Panc1 (cell line): Measurements from ENCODE around the gene SRSF4. TPM values are rescaled to one million over a fixed set of nuclear protein-coding genes. Genes with fewer than 3 reads are reported as not detected.

Experiments used
- ATAC-seq: fragments of 200-7000 bp; cut with Tn5 transposase; 2 replicates; pipeline ENCODE4 v1.9.1; 2020; ENCODE audit warnings: mild to moderate bottlenecking, moderate library complexity
- BruUV-seq: library from RNA; stranded (reverse); fragments of 400-500 nt; replicated peaks from 2 replicates; lab custom pipeline; 2021; lab: Mats Ljungman, UMichigan
- CTCF ChIA-PET: fragments of 300-600 bp; sonication (Branson Sonifier 250); formaldehyde crosslinking; loops from one replicate; lab custom pipeline; 2022; ENCODE audit warnings: antibody characterized with exemption; lab: Charles Lee
- POLR2A ChIA-PET: fragments of 300-600 bp; sonication (Branson Sonifier 250); formaldehyde crosslinking; loops from one replicate; lab custom pipeline; 2022; ENCODE audit warnings: antibody characterized with exemption; lab: Charles Lee
- DNase-seq: peaks from one replicate; pipeline ENCODE4 v3.0.0-alpha.2; 2010; ENCODE audit warnings: low read depth, low spot score
- H3K27ac ChIP-seq: 2 replicates; pipeline ENCODE4 v1.5.1; 2011; ENCODE audit warnings: mild to moderate bottlenecking, low read length, inconsistent platforms
- H3K27me3 ChIP-seq: fragments of 200-500 bp; sonication (Bioruptor generic); 2 replicates; pipeline ENCODE4 v1.6.0; 2014; ENCODE audit warnings: low read length, inconsistent platforms; ENCODE audit not compliant: control insufficient read depth, insufficient read depth
- H3K36me3 ChIP-seq: fragments of 200-500 bp; sonication (Bioruptor generic); 2 replicates; pipeline ENCODE4 v1.5.1; 2014; ENCODE audit warnings: inconsistent platforms, mild to moderate bottlenecking, low read length, moderate library complexity; ENCODE audit not compliant: control insufficient read depth, insufficient read depth
- H3K4me1 ChIP-seq: 2 replicates; pipeline ENCODE4 v1.5.1; 2011; ENCODE audit warnings: inconsistent platforms, mild to moderate bottlenecking, low read length, moderate library complexity; ENCODE audit not compliant: control insufficient read depth, insufficient read depth
- H3K4me3 ChIP-seq, 2 experiments: 2 replicates each; pipeline ENCODE4 v1.5.1; 2011 to 2012; ENCODE audit warnings: low read depth in 2 of 2, low read length in 2 of 2, mild to moderate bottlenecking in 2 of 2, inconsistent platforms in 1 of 2, moderate library complexity in 1 of 2
- H3K9me3 ChIP-seq: fragments of 200-500 bp; sonication (Bioruptor generic); 2 replicates; pipeline ENCODE4 v1.5.1; 2014; ENCODE audit warnings: low read depth, mild to moderate bottlenecking, inconsistent platforms, low read length, moderate library complexity; ENCODE audit not compliant: control insufficient read depth, insufficient read depth
- CTCF ChIP-seq: fragments of 450-650 bp; IDR thresholded peaks from 2 replicates; pipeline ENCODE4 v1.5.1; 2017; ENCODE audit warnings: mild to moderate bottlenecking
- POLR2AphosphoS5 ChIP-seq: IDR thresholded peaks from 2 replicates; pipeline ENCODE4 v1.6.1; 2012; ENCODE audit warnings: mild to moderate bottlenecking, low read depth, low read length, moderate library complexity
- SIN3A ChIP-seq: IDR thresholded peaks from 2 replicates; pipeline ENCODE4 v1.6.1; 2012; ENCODE audit warnings: low read depth, mild to moderate bottlenecking, low read length, moderate library complexity, borderline replicate concordance; ENCODE audit not compliant: insufficient read depth
- TCF7L2 ChIP-seq: IDR thresholded peaks from 2 replicates; pipeline ENCODE4 v1.6.1; 2011; ENCODE audit warnings: mild to moderate bottlenecking, low read depth, low read length, inconsistent platforms
- in situ Hi-C: cut with HindIII; loops from 2 replicates; pipeline ENCODE4 v1.10.0; 2016; ENCODE audit warnings: low sequenced_read_pairs, low pct_unique_long_range_greater_than_20kb
- intact Hi-C: fragments of 100-400 bp; cut with micrococcal nuclease; formaldehyde crosslinking; loops from one replicate; pipeline ENCODE4 v1.10.0; 2022; ENCODE audit not compliant: unreplicated experiment
- total RNA-seq: library from RNA; stranded (reverse); gene quantifications from one replicate; pipeline ENCODE4 v1.2.1, GENCODE V29; 2021; ENCODE audit not compliant: unreplicated experiment
- TF ChIP-seq, protein P1 (sequence below), 2 experiments: IDR thresholded peaks; 2 replicates each; pipeline ENCODE4 v1.6.1; 2011 to 2012; ENCODE audit warnings: low read depth in 2 of 2, control low read depth in 1 of 2, low read length in 1 of 2, mild to moderate bottlenecking in 1 of 2, moderate library complexity in 1 of 2; ENCODE audit not compliant: insufficient read depth in 1 of 2

Gene SRSF4
- total RNA-seq, 1 experiment from 2014 or later: 77.5 TPM

DNA sequence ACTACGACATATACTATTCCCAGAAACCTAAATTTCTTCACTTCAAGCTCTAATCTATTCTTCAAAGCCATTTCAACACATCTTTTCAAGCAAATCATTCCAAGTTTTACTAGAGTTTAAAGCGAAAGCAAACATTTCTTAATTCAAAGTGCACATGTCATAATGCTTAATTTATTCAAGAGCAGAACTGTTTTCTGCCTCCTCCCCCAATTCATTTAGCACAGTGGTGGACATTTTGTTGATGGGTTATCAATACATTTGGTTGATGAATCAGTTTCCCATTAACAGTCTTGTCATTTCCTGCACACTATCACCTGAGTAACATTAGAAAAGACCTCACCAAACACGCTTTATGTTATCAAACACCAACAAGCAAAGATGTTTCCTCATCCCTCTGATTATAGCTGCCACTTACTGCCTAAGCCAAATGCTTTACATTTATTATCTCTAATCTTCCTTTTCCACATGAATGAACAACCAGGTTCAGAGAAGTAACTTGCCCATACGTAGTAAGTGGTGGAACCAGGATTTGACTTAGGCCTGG is 2.0 kb downstream of the SRSF4 start:
- Histone ChIP-seq H3K36me3 (peaks cover 8% of the 10 kb centered on the region), H3K9me3 (no peaks in the 10 kb centered on the region), H3K27me3 (no peaks in the 10 kb centered on the region), H3K27ac (peak overlapping the region; percentile 94), H3K4me3 (peak overlapping the region; percentile 77 to 99), H3K4me1 (peaks cover 12% of the 10 kb centered on the region)
- TF ChIP-seq TCF7L2: no peak
- no peak for TF ChIP-seq SIN3A
- TF ChIP-seq CTCF: no peak
- TF ChIP-seq, protein P1, sequence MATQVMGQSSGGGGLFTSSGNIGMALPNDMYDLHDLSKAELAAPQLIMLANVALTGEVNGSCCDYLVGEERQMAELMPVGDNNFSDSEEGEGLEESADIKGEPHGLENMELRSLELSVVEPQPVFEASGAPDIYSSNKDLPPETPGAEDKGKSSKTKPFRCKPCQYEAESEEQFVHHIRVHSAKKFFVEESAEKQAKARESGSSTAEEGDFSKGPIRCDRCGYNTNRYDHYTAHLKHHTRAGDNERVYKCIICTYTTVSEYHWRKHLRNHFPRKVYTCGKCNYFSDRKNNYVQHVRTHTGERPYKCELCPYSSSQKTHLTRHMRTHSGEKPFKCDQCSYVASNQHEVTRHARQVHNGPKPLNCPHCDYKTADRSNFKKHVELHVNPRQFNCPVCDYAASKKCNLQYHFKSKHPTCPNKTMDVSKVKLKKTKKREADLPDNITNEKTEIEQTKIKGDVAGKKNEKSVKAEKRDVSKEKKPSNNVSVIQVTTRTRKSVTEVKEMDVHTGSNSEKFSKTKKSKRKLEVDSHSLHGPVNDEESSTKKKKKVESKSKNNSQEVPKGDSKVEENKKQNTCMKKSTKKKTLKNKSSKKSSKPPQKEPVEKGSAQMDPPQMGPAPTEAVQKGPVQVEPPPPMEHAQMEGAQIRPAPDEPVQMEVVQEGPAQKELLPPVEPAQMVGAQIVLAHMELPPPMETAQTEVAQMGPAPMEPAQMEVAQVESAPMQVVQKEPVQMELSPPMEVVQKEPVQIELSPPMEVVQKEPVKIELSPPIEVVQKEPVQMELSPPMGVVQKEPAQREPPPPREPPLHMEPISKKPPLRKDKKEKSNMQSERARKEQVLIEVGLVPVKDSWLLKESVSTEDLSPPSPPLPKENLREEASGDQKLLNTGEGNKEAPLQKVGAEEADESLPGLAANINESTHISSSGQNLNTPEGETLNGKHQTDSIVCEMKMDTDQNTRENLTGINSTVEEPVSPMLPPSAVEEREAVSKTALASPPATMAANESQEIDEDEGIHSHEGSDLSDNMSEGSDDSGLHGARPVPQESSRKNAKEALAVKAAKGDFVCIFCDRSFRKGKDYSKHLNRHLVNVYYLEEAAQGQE (IDR thresholded peaks at IDR 0.05; ENCODE audit: insufficient read depth in 1 of 2, low read depth in 2 of 2, low read length in 1 of 2): no peak
- TF ChIP-seq POLR2AphosphoS5: no peak
- ATAC-seq (no peak), DNase-seq (no peak)
- TSS peak; percentile 74 for BruUV-seq
- ChIA-PET POLR2A (no interaction called here), CTCF (no interaction called here)
- intact Hi-C loops: no loop called here
- in situ Hi-C loops: no loop called here

- Histone ChIP-seq H3K9me3 (no peaks in the 10 kb centered on the region), H3K36me3 (peaks cover 8% of the 10 kb centered on the region), H3K4me3 (no peak overlapping the region), H3K27me3 (no peaks in the 10 kb centered on the region), H3K27ac (no peak overlapping the region), H3K4me1 (peaks cover 9% of the 10 kb centered on the region)
- CTCF ChIA-PET: no interaction called here
- intact Hi-C loops: no loop called here
- DNase-seq (no peak), ATAC-seq (no peak)
- POLR2A ChIA-PET: no interaction called here
- BruUV-seq: no TSS peak
- in situ Hi-C loops: no loop called here
- TF ChIP-seq CTCF: no peak
- TF ChIP-seq, protein P1 (IDR thresholded peaks at IDR 0.05; ENCODE audit: insufficient read depth in 1 of 2, low read depth in 2 of 2, low read length in 1 of 2): no peak
- no peak for TF ChIP-seq POLR2AphosphoS5
- TF ChIP-seq TCF7L2: no peak
- TF ChIP-seq SIN3A: no peak
Observed at GRCh38 chr1:29177022-29177705, 4.5 kb downstream of the SRSF4 start.
